Activated T-cell treated with anti-CD3 and anti-CD28 coated beads, Interleukin-2, amount 50 U/mL, for 4 hours (primary cell): Measurements from ENCODE around the gene MACROH2A1. TPM values are rescaled to one million over a fixed set of nuclear protein-coding genes. Genes with fewer than 3 reads are reported as not detected.

Source experiments
- ATAC-seq, 2 donors: fragments of 200-7000 bp; cut with Tn5 transposase; one replicate each; pipeline ENCODE4 v1.10.0; 2021
- DNase-seq: peaks from one replicate; pipeline ENCODE4 v3.0.0-alpha.2; 2020
- H3K27me3 Mint-ChIP-seq: one replicate; pipeline ENCODE4 v1.8.0; 2021; ENCODE audit warnings: low read depth, mixed read lengths
- H3K36me3 Mint-ChIP-seq: one replicate; pipeline ENCODE4 v1.8.0; 2022; ENCODE audit warnings: mixed read lengths; ENCODE audit not compliant: insufficient read depth
- H3K4me1 Mint-ChIP-seq: one replicate; pipeline ENCODE4 v1.8.0; 2021; ENCODE audit warnings: low read depth, mixed read lengths
- H3K4me3 Mint-ChIP-seq: one replicate; pipeline ENCODE4 v1.8.0; 2021; ENCODE audit warnings: mild to moderate bottlenecking, moderate library complexity, mixed read lengths
- H3K9me3 Mint-ChIP-seq: one replicate; pipeline ENCODE4 v1.8.0; 2021; ENCODE audit warnings: mixed read lengths
- total RNA-seq, 3 donors: library from RNA; stranded (reverse); gene quantifications; one replicate each; pipeline ENCODE4 v1.2.1, GENCODE V29; 2021

Gene MACROH2A1
- total RNA-seq, 3 donors from 2014 or later = 204 to 234 (median 207) TPM

DNA sequence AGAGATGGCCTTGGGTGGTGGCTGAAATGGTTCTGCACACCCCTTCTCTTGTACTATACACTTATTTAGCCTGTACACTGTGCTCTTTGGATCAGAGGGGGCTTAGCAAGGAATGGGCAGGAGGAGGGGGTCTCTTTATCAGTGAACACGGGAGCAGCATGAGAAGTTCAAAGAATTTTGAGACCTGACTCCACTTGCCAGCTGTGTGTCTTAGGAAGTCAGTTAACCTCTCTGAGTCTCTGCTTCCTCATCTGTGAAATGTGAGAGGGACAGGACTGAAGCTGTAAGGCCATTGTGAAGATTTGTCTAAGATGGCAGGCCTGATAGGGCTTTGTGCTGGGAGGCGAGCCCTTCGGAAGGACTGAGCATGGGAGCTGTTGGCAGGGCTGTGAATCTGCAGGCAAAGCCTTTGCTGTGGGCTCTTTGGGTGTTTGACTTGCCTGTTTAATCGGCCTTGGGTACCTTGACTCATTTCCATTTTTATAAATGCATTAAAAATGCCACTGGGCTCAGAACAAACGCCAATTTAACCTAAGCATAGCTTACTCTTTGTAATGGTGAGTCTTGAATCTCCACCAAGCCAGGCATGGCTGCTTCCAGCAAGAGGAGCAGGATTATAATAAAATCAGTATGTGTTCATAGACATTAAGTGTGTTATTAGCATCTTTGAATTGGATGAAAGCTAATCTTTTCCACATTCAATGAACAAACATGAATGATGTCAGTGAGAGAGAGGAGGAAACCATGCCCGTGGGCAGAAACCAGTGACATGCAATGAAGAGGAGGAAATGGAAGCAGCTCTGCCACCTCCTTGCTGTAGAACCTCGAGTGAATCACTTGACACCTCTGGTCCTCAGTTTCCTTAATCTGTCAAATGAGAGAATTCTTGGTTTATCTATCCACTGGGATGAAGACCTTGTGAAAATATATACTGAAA lies 89.4 kb downstream of the MACROH2A1 start:
- H3K9me3 Mint-ChIP-seq = no peaks in the 10 kb centered on the region
- ATAC-seq (peak in 1 of 2 donors; percentile 53), DNase-seq (no peak)
- peaks cover 11% of the 10 kb centered on the region for H3K27me3 Mint-ChIP-seq
- H3K4me1 Mint-ChIP-seq = peaks cover 10% of the 10 kb centered on the region
- no peaks in the 10 kb centered on the region for H3K36me3 Mint-ChIP-seq
- no peak overlapping the region for H3K4me3 Mint-ChIP-seq

DNA sequence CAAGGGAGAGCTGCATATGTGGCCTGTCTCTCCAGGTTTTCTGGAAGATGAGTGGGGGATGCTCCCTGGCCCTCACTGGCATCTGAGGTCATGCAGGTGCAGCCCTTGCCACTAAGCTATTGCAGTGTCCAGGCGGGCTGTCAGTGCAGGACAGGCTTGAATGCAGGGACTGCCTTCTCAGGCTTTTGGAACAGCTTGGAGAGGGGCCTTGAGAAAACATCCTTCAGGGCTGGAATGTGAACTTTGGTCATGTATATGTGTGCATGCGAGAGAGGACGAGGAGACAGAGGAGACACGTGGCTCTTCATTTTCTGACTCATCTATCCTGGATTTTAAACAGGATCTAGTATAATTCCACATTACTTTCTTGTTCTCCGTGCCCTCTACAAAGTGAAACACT lies 90.3 kb downstream of the MACROH2A1 start:
- H3K9me3 Mint-ChIP-seq = no peaks in the 10 kb centered on the region
- H3K4me3 Mint-ChIP-seq = no peak overlapping the region
- no peak for ATAC-seq
- no peak for DNase-seq
- H3K36me3 Mint-ChIP-seq = no peaks in the 10 kb centered on the region
- H3K27me3 Mint-ChIP-seq = peaks cover 14% of the 10 kb centered on the region
- peaks cover 10% of the 10 kb centered on the region for H3K4me1 Mint-ChIP-seq

DNA sequence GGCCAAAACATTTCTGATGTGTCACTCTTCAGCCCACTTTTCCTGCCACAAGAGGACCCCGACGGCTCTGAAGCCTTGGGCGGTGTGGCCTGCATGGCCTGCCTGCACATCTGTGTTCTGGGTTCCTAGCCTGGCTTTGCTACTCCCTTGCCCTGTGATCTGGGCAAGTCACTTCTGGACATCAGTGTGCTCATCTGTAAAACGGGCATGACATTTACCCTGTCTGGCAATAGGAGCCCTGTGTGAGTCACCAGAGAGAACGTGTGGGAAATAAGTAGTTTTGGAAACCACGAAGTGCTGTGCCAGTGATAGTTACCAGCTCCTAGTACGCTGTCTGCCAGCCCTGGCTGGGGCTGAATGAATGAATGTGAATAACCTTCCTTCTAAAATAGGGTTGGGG lies 90.8 kb downstream of the MACROH2A1 start:
- Mint-ChIP-seq H3K4me3 (no peak overlapping the region), H3K4me1 (peaks cover 10% of the 10 kb centered on the region), H3K27me3 (peaks cover 14% of the 10 kb centered on the region), H3K36me3 (no peaks in the 10 kb centered on the region), H3K9me3 (no peaks in the 10 kb centered on the region)
- DNase-seq (no peak), ATAC-seq (peak in 1 of 2 donors; percentile 29)

DNA sequence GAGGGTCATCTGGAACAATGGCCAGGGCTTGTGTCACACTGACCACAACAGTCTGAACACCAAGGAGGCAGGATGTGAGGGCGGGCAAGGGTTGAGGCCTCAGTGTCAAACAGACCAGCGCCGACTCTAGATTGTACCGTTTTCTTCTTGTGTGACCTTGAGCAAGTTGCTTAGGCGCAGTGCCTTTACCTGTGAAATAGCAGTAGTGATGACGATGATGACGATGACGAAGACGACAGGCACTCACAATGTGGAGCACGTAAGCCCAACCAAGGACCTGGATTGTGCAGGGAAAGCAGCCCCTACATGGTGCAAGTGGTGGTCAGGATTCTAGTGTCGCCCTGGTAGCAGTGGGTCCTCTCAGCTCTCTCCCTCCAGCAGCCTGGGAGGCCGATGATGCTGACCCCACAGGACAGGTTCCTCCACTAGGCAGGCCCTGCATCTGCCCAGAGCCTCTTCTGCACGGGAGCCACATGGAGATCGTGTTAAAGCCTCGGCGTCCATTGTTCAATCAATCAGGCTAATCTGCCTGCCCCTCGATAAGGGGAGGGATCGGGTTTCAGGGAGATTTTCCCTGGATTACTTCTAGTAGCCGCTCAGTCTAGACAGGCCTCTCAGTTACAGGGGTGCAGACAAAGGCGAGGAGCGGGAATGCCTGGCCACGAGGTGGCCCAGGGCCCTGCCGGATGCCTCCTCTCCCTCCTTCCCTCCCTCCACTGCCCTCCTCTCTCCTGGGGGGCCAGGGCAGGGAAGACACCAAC lies 91.7 kb downstream of the MACROH2A1 start:
- ATAC-seq (no peak), DNase-seq (no peak)
- peaks cover 14% of the 10 kb centered on the region for H3K27me3 Mint-ChIP-seq
- H3K4me1 Mint-ChIP-seq = peaks cover 10% of the 10 kb centered on the region
- H3K36me3 Mint-ChIP-seq = no peaks in the 10 kb centered on the region
- H3K4me3 Mint-ChIP-seq = no peak overlapping the region
- no peaks in the 10 kb centered on the region for H3K9me3 Mint-ChIP-seq

DNA sequence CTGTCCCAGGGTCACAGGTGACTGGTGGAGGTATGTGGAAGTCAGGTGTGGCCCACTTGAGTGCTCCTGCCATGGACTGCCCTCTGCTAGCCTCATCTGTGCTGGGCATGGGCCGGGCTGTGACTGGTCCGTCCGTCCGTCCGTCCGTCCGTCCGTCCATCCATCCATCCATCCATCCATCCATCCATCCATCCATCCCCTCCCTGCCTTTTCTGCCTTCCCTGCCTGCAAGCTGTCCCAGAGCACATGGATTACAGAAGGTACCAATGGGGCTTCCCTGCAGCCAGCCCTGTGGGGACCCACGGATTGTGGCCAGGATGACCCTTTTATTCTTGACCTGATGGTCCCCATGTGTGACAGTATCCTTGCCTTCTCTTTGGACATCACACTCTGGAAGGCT lies 92.5 kb downstream of the MACROH2A1 start:
- Mint-ChIP-seq H3K4me1 (peaks cover 10% of the 10 kb centered on the region), H3K9me3 (no peaks in the 10 kb centered on the region), H3K4me3 (no peak overlapping the region), H3K36me3 (no peaks in the 10 kb centered on the region), H3K27me3 (peaks cover 14% of the 10 kb centered on the region)
- no peak for ATAC-seq
- no peak for DNase-seq

DNA sequence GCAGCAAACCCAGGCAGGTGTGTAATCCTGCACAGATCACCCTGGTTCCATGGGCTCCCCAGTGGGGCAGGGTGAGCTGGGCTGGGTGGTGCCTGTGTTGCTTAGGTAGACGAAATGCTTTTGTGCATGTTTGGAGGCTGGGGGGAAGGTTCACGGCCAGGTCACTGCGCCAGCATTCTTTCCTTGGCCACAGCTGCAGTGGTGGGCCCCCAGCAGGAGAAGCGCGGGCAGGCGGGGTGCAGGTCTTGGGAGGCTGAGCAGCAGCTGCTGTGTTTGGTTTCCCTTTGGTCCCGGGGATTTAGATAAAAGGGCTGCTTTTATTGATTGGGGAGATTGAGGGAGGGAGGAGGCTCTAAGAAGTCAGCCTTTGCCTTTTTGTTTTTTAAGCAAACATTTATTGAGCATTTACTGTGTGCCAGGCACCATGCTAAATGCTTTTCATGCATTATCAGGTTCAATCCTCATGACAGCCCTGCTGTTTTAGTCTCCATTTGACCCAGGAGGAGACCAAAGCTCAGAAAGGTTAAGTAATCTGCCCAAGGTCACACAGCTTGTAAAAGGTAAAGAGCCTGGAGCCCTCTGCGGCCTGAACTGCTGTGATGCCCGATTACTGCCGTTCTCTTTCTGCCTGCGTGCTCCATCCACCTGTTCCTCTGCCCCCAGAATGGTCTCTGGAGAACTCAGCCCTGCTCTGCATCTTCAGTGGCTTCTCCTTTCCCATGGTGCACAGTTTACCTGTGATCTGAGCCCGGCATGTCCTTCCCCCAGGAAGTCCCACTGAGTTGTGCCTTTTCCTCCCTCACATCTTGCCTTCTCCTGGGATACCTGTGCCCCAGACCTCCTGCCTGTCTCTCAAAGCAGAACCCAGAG lies 94.4 kb downstream of the MACROH2A1 start:
- Mint-ChIP-seq H3K27me3 (peaks cover 14% of the 10 kb centered on the region), H3K4me1 (peaks cover 1% of the 10 kb centered on the region), H3K4me3 (no peak overlapping the region), H3K9me3 (no peaks in the 10 kb centered on the region), H3K36me3 (no peaks in the 10 kb centered on the region)
- ATAC-seq = no peak
- no peak for DNase-seq

DNA sequence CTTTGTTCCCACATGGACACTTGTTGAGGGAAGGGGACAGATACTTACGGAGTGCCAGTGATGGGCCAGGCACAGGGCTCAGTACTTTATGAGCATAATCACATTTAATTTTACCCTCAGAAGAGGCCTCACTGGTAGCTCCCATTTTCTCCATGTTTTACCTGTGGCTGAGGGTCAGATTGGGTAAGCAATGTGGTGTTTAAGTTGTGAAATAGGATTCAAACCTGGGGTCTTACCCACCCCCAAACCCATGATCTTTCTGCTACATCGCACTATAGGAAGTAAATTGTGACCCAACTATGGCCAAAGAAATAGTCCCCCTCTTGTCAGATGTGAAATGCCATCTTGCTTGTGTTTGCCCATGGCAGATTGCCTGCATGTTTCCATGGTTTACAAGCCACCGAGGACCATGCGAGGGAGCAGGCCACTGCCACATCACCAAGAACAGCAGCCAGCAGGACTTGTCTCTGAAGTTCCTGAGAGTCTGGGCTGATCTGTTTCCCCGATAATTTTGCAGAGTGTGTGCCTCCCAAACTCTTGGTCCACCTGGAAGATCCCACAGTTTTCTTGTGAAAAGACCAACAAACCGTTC lies 95.4 kb downstream of the MACROH2A1 start:
- no peaks in the 10 kb centered on the region for H3K9me3 Mint-ChIP-seq
- ATAC-seq (no peak), DNase-seq (no peak)
- no peaks in the 10 kb centered on the region for H3K36me3 Mint-ChIP-seq
- peaks cover 14% of the 10 kb centered on the region for H3K27me3 Mint-ChIP-seq
- no peaks in the 10 kb centered on the region for H3K4me1 Mint-ChIP-seq
- no peak overlapping the region for H3K4me3 Mint-ChIP-seq

DNA sequence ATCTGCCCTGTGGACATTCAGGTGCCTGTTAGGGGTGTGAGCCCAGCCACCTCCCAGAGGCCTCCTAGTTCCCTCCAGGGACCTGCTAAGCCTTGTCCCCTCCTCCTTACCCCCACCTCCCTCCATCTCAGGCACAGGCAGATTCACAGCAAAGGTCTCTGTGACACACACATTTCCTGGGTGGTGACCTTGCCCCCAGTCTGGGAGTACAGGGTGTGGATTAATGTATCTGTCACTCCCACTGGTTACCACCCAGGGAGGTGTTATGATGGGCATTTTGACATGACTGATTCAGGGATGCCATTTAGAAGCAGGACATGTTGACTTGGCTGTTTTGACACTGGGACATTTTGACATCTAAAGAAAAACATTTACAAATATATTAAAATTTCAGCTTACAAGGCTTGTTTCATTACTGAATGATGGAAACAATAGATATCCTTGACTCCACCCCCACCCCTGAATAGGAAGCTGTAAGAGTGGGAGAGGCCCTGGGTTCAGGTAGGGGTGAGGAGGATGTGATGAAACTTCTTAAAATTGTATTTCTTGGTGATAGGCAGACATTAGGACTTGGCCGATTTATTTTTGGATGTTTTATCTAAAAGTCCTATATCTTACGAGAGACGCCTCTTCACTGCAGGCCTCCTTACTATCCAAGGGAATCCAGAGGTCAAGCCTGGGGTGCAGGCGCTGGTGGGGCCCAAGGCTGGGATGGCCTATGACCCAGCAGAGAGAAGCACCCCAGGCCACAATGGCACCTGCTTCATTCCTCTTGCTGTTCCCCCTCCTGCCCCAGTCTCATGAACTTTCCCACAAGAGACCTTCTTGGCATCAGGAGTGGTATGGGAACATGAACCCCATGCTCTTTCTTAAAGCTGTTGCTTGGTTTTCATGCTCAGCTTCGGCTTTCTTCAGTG lies 101.9 kb downstream of the MACROH2A1 start:
- Mint-ChIP-seq H3K9me3 (no peaks in the 10 kb centered on the region), H3K4me1 (no peaks in the 10 kb centered on the region), H3K27me3 (peaks cover 19% of the 10 kb centered on the region), H3K4me3 (no peak overlapping the region), H3K36me3 (no peaks in the 10 kb centered on the region)
- no peak for ATAC-seq
- DNase-seq = no peak

DNA sequence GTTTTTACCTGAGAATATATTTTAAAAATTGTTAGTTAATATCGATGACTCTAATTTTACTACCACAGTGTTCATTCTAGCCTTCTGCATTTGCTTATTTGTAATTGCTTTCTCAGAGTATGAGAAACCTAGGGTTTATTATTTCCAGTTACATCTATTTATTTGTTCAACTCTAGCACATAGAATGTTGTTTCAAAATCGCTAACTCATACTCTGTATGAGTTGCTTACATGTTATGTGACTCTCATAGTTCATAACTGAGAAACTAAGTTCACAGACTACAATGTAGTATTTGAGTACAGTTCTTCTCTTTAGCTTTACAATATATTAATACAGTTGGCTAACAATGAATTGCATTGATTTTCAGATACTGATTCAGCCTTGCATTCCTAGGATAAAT lies 103.2 kb downstream of the MACROH2A1 start:
- Mint-ChIP-seq H3K27me3 (peaks cover 27% of the 10 kb centered on the region), H3K4me3 (no peak overlapping the region), H3K36me3 (no peaks in the 10 kb centered on the region), H3K4me1 (no peaks in the 10 kb centered on the region), H3K9me3 (no peaks in the 10 kb centered on the region)
- no peak for DNase-seq
- ATAC-seq = no peak

DNA sequence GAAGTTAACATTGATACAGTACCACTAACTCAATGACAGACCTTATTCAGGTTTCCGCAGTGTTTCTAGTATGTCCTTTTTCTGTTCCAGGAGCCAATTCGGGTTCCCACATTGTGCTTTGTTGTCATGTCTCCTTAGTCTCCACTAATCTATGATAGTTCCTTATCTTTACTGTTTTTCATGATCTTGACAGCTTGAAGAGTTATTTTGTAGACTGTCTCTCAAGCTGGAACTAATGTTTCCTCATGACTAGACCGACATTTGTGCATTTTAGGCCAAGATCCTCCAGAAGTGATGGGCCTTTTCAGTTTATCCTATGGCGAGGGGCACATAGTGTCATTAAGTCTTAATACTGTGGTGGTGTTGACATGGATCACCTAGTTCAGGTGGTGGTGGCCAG lies 104.2 kb downstream of the MACROH2A1 start:
- Mint-ChIP-seq H3K27me3 (peaks cover 32% of the 10 kb centered on the region), H3K4me1 (no peaks in the 10 kb centered on the region), H3K36me3 (no peaks in the 10 kb centered on the region), H3K9me3 (no peaks in the 10 kb centered on the region), H3K4me3 (no peak overlapping the region)
- no peak for ATAC-seq
- DNase-seq = no peak

DNA sequence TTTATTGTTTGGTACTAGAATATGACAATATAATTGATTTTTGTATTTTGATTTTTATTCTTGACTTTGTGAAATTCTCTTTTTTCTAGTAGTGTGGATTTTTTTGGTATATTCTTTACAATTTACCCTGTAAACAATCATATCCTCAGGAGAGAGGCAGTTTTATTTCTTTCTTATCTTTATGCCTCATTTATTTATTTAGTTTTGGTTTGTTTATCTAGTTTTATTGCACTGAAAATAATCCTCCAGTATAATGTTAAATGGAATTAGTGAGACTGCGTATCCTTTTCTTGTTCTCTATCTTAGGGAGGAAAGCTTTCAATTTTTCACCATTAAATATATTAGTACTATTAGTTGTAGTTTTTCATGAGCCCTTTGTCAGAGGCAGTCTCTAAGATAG lies 109.4 kb downstream of the MACROH2A1 start:
- DNase-seq = no peak
- H3K27me3 Mint-ChIP-seq = peaks cover 21% of the 10 kb centered on the region
- ATAC-seq = no peak

DNA sequence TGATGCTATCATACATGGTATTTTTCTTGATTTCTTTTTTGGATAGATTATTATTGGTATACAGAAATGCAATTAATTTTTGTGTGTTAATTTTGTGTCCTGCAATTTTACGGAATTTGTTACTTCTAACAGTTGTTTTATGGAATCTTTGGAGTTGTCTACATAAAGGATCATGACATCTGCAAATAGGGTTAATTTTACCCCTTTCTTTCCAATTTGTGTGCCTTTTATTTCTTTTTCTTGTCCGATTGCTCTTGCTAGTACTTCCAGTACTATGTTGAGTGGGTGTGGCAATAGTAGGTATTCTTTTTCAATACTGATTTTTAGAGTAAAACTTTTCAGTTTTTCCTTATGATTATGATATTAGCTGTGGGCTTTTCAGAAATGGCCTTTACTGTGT lies 111.5 kb downstream of the MACROH2A1 start:
- Mint-ChIP-seq H3K36me3 (no peaks in the 10 kb centered on the region), H3K27me3 (peaks cover 23% of the 10 kb centered on the region), H3K9me3 (peaks cover 12% of the 10 kb centered on the region), H3K4me3 (no peak overlapping the region), H3K4me1 (no peaks in the 10 kb centered on the region)
- no peak for ATAC-seq
- no peak for DNase-seq

More for the DNA sequence above, 109.4 kb downstream of the MACROH2A1 start:
- no peaks in the 10 kb centered on the region for H3K36me3 Mint-ChIP-seq
- peaks cover 12% of the 10 kb centered on the region for H3K9me3 Mint-ChIP-seq
- no peak overlapping the region for H3K4me3 Mint-ChIP-seq
- no peaks in the 10 kb centered on the region for H3K4me1 Mint-ChIP-seq
